Natural killer cell (primary cell): ENCODE measurements around the gene NHS. TPM values are rescaled to one million over a fixed set of nuclear protein-coding genes. Genes with fewer than 3 reads are reported as not detected.
A peak's percentile ranks its signal among the peaks of the same experiment; 100 is the strongest.

Experiments used
- ATAC-seq, 3 donors: fragments of 150-1000 bp in 2 of 3; fragments of 200-7000 bp in 1 of 3; cut with Tn5 transposase; 1 replicate in 1 of 3; 2 replicates in 2 of 3; pipeline ENCODE4 v1.10.0; 2021; ENCODE audit warnings: mild to moderate bottlenecking in 2 of 3, moderate library complexity in 2 of 3
- DNase-seq, 2 donors: peaks; one replicate each; pipeline versions ENCODE4 v3.0.0 to v3.0.0-alpha.2; 2013 to 2021; ENCODE audit warnings: mixed read lengths in 1 of 2
- H3K27ac ChIP-seq: one replicate; pipeline ENCODE4 v1.5.1; 2013; ENCODE audit warnings: mild to moderate bottlenecking, low read length
- H3K27me3 ChIP-seq: one replicate; pipeline ENCODE4 v1.6.1; 2013; ENCODE audit warnings: low read length; ENCODE audit not compliant: control insufficient read depth, insufficient read depth
- H3K36me3 ChIP-seq: one replicate; pipeline ENCODE4 v1.6.1; 2013; ENCODE audit warnings: low read length; ENCODE audit not compliant: control insufficient read depth, insufficient read depth
- H3K4me1 ChIP-seq: one replicate; pipeline ENCODE4 v1.6.1; 2013; ENCODE audit warnings: low read length; ENCODE audit not compliant: control insufficient read depth, insufficient read depth
- H3K4me3 ChIP-seq: one replicate; pipeline ENCODE4 v1.5.1; 2013; ENCODE audit warnings: low read length
- H3K9me3 ChIP-seq: one replicate; pipeline ENCODE4 v1.6.1; 2013; ENCODE audit warnings: low read length; ENCODE audit not compliant: control insufficient read depth, insufficient read depth
- H3K27ac Mint-ChIP-seq, 2 donors: one replicate each; pipeline ENCODE4 v1.8.0; 2022; ENCODE audit warnings: mild to moderate bottlenecking in 2 of 2, mixed read lengths in 2 of 2, moderate library complexity in 1 of 2
- H3K27me3 Mint-ChIP-seq, 2 donors: one replicate each; pipeline ENCODE4 v1.8.0; 2022; ENCODE audit warnings: low read depth in 2 of 2, mixed read lengths in 2 of 2
- H3K36me3 Mint-ChIP-seq: one replicate; pipeline ENCODE4 v1.8.0; 2022; ENCODE audit warnings: mixed read lengths
- H3K4me1 Mint-ChIP-seq, 2 donors: one replicate each; pipeline ENCODE4 v1.8.0; 2022; ENCODE audit warnings: mixed read lengths in 2 of 2
- H3K4me3 Mint-ChIP-seq: one replicate; pipeline ENCODE4 v1.8.0; 2022; ENCODE audit warnings: mild to moderate bottlenecking, moderate library complexity, mixed read lengths
- H3K9me3 Mint-ChIP-seq, 2 donors: one replicate each; pipeline ENCODE4 v1.8.0; 2022; ENCODE audit warnings: mixed read lengths in 2 of 2
- WGBS: methylation state at CpG from one replicate; pipeline ENCODE4 v1.1.7; 2013; ENCODE audit warnings: missing lambda C conversion rate; ENCODE audit not compliant: insufficient coverage; 5-methylcytosine and 5-hydroxymethylcytosine counted together
- intact Hi-C: fragments of 100-400 bp; cut with micrococcal nuclease; formaldehyde crosslinking; loops from one replicate; pipeline ENCODE4 v1.14.2; 2022
- total RNA-seq, 4 donors: library from RNA; stranded (reverse); fragments of 120-200 nt in 1 of 4; gene quantifications; one replicate each; pipeline versions ENCODE4 v1.2.3 to v1.2.4, GENCODE V29; 2013 to 2022
- TF ChIP-seq, protein P1 (sequence below): fragments of 200-600 bp; IDR thresholded peaks from one replicate; pipeline ENCODE4 v1.8.0; 2022; ENCODE audit warnings: antibody characterized with exemption

Gene NHS
- total RNA-seq, 3 donors from 2014 or later (not counting 1 experiment from before 2014, with no cell fraction given): 0.05 to 0.28 TPM; not detected in 1

- DNase-seq (peak in 1 of 2 donors; percentile 39), ATAC-seq (no peak)
- Histone ChIP-seq H3K4me3 (no peak overlapping the region), H3K27me3 (no peaks in the 10 kb centered on the region), H3K36me3 (no peaks in the 10 kb centered on the region), H3K9me3 (no peaks in the 10 kb centered on the region), H3K4me1 (no peaks in the 10 kb centered on the region), H3K27ac (no peak overlapping the region)
- no peaks in the 10 kb centered on the region for H3K9me3 Mint-ChIP-seq
- no CpG with 5 or more reads among the region's 2 CpGs for WGBS
- H3K4me1 Mint-ChIP-seq: no peaks in the 10 kb centered on the region
- H3K4me3 Mint-ChIP-seq: no peak overlapping the region
- intact Hi-C loops: no loop called here
- TF ChIP-seq, protein P1, sequence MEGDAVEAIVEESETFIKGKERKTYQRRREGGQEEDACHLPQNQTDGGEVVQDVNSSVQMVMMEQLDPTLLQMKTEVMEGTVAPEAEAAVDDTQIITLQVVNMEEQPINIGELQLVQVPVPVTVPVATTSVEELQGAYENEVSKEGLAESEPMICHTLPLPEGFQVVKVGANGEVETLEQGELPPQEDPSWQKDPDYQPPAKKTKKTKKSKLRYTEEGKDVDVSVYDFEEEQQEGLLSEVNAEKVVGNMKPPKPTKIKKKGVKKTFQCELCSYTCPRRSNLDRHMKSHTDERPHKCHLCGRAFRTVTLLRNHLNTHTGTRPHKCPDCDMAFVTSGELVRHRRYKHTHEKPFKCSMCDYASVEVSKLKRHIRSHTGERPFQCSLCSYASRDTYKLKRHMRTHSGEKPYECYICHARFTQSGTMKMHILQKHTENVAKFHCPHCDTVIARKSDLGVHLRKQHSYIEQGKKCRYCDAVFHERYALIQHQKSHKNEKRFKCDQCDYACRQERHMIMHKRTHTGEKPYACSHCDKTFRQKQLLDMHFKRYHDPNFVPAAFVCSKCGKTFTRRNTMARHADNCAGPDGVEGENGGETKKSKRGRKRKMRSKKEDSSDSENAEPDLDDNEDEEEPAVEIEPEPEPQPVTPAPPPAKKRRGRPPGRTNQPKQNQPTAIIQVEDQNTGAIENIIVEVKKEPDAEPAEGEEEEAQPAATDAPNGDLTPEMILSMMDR: no peak
- H3K27me3 Mint-ChIP-seq: peaks cover 5 to 13% of the 10 kb centered on the region in 2 donors
- no peaks in the 10 kb centered on the region for H3K36me3 Mint-ChIP-seq
- no peak overlapping the region for H3K27ac Mint-ChIP-seq
Measured at GRCh38 chrX:17744896-17745523, 370.0 kb downstream of the NHS start.

DNA sequence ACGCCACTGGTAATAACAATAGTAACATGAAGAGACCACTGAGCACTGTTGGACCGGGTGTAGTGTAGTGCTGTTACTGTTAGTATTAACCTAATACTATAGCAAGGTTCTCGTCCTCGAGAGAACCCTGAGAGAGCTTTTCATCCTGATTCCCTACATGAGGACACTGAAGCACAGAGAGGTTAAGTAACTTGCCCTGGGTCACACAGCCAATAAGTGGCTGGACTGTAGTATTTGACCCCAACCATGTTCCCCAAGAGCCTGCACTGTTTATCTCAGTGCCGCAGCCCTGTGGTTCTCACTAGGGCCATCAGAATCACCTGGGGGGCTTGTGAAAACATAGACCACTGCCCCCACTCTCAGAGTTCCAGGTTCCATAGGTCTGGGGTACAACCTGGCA is 372.7 kb downstream of the NHS start:
- TF ChIP-seq, protein P1: no peak
- Mint-ChIP-seq H3K27ac (no peak overlapping the region), H3K4me1 (no peaks in the 10 kb centered on the region), H3K36me3 (no peaks in the 10 kb centered on the region), H3K27me3 (peaks cover 3 to 13% of the 10 kb centered on the region in 2 donors), H3K9me3 (no peaks in the 10 kb centered on the region), H3K4me3 (no peak overlapping the region)
- Histone ChIP-seq H3K36me3 (no peaks in the 10 kb centered on the region), H3K27ac (no peak overlapping the region), H3K4me1 (no peaks in the 10 kb centered on the region), H3K9me3 (no peaks in the 10 kb centered on the region), H3K4me3 (no peak overlapping the region), H3K27me3 (no peaks in the 10 kb centered on the region)
- ATAC-seq: no peak
- DNase-seq: no peak
- intact Hi-C loops: no loop called here
- 97% methylated on average over 3 of the region's 5 CpGs for WGBS

- TF ChIP-seq, protein P1: no peak
- no peaks in the 10 kb centered on the region for H3K9me3 ChIP-seq
- no peaks in the 10 kb centered on the region for H3K36me3 ChIP-seq
- Mint-ChIP-seq H3K27me3 (peaks cover 3 to 13% of the 10 kb centered on the region in 2 donors), H3K4me3 (no peak overlapping the region), H3K36me3 (no peaks in the 10 kb centered on the region), H3K9me3 (no peaks in the 10 kb centered on the region), H3K4me1 (no peaks in the 10 kb centered on the region), H3K27ac (no peak overlapping the region)
- 100% methylated on average over 4 of the region's 5 CpGs for WGBS
- intact Hi-C loops: no loop called here
- H3K27me3 ChIP-seq: no peaks in the 10 kb centered on the region
- H3K4me1 ChIP-seq: no peaks in the 10 kb centered on the region
- no peak overlapping the region for H3K4me3 ChIP-seq
- DNase-seq: no peak
- no peak for ATAC-seq
- H3K27ac ChIP-seq: no peak overlapping the region
Measured at GRCh38 chrX:17748684-17749083, 373.7 kb downstream of the NHS start.

- no peak overlapping the region for H3K27ac ChIP-seq
- Mint-ChIP-seq H3K27ac (no peak overlapping the region), H3K9me3 (no peaks in the 10 kb centered on the region), H3K27me3 (peaks cover 3 to 13% of the 10 kb centered on the region in 2 donors), H3K36me3 (no peaks in the 10 kb centered on the region), H3K4me3 (no peak overlapping the region), H3K4me1 (no peaks in the 10 kb centered on the region)
- intact Hi-C loops: no loop called here
- no peak overlapping the region for H3K4me3 ChIP-seq
- H3K9me3 ChIP-seq: no peaks in the 10 kb centered on the region
- H3K27me3 ChIP-seq: no peaks in the 10 kb centered on the region
- no peak for ATAC-seq
- no peak for DNase-seq
- H3K4me1 ChIP-seq: no peaks in the 10 kb centered on the region
- no peaks in the 10 kb centered on the region for H3K36me3 ChIP-seq
- TF ChIP-seq, protein P1: no peak
- 88% methylated on average over 2 of the region's 3 CpGs for WGBS
Measured at GRCh38 chrX:17750436-17750835, 375.4 kb downstream of the NHS start.
